ENCODE measurements around the gene DCLK1.
A peak's percentile ranks its signal among the peaks of the same experiment; 100 is the strongest.

DCLK1 gene
- 0 to 0.67 reads per million in 2 donors for total RNA-seq

DNA sequence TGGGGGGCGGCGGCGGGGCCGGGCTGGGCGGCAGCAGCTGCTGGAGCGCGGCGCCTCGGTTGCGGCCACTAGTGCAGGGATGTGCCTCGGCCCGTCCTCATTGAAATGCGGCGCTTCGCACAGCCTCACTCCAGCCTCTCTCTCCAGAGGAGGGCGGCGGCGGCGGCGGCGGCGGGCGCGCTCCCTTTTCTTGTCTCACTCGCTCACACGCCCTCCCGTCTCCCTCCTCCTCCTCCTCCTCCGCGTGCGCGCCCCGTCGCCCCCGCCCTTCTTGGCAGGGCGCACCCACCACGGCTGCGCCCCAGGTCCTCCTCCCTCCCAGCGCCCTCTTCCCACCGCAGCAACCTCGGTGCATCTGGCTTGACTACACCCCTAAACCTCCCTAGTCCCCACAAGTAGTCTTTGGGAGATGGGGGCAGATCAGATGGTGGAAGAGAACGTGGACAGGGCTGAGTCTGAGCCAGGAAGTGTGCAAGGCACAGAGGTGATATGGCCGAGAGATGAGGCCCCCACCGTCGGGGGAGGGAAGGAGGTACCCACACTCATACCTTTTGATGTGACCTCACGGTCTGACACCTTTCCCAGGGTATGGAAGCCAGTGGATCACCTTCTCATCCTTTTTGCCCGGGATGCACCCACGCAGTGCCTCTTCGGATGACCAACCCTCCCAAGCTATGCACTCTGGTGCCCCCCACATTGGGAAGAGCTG, at the start of gene DCLK1:
TSS of gene DCLK1 (minus strand) at position 161 of the 709 bp plus-strand sequence.
- peak in 1 of 5 experiments; percentile 9 for DNase-seq

DNA sequence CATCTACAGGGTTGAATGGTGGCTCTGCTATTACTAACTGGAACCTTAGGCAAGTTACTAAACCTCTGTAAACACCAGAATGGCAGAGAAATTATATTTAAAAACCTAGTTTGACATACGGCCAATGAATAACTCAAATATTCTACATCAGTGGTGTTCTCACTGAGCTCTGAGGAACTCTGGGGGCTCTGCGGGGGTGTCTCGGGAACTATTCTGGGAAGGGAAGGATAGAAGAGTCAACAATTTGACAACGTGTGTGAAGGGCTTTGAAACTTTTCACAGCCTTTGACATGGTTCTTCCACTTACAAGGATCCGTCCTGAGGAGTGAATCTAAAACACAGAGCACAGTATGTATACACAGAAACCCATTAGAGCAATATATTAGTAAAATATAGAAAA, 44.4 kb upstream of the DCLK1 start:
- no peak for DNase-seq

DNA sequence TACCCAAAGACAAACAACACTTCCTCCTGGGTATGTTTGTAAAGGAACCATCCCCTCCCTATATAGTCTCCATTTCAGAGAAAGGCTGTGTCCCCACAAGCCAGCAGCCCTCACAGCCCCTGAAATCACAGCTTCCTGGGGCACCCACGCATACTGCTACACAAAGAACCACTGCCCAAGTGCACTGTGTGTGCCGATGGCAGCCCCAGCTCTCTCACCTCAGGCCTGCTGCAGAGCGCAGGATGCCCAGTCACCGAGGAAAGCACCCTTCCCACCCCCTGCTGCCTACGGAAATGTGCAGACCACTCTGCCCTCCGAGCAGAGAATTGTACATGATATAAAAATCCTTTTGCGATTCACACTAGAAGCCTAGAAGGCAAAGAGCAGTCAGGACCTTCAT, 43.7 kb upstream of the DCLK1 start:
- no peak for DNase-seq

DNA sequence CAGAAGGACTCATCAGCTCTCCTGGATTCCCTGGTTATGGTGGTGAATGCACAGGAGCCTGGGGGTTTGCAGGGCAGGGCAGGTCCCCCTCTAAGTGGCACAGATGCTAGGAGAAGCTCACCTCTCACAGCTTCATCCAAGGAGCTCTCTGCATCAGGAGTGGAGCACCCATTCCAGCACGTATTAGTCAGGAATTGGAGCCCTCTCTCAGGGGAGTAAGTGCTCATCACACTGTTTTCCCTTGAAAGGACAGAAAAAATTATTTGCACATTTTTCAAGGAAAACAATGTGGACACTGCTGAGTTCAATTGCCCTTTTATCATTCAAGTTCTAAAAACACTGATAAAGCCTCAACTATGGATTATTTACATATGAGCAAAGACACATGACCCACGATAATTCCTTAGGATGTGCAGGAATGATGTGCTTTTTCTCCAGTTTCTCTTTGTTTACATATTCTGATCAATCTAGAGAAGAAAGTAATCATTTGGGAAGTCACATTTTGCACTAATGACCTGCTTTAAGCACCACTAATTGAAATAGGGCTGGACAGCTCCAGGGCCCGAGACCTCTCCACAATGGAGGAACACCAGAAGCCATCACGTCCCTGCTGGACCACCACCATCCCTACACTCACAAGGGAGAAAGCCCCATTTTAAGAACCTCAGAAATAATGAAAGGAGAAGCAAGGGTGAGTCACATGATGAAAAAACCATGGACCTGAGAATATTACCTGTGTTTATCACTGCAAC, 42.6 kb upstream of the DCLK1 start:
- no peak for DNase-seq

DNA sequence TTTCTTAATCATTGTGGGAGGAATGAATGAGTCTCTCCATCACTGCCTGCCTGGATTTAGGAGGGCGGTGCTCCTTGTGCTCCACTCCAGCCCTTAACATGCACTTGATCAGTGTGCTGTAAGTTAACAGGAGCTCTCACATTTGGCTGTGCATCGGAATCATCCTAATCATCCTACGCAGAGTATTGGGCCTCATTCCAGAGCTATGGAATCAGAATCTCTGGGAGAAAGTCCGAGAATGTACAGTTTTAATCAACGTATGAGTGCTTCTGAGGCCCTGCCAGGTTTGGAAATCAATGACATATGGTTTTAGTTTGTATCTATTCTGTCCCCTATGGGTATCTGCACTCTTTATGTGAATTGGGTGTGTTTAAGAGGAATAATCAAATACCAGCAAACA, 34.9 kb upstream of the DCLK1 start:
- no peak for DNase-seq

DNA sequence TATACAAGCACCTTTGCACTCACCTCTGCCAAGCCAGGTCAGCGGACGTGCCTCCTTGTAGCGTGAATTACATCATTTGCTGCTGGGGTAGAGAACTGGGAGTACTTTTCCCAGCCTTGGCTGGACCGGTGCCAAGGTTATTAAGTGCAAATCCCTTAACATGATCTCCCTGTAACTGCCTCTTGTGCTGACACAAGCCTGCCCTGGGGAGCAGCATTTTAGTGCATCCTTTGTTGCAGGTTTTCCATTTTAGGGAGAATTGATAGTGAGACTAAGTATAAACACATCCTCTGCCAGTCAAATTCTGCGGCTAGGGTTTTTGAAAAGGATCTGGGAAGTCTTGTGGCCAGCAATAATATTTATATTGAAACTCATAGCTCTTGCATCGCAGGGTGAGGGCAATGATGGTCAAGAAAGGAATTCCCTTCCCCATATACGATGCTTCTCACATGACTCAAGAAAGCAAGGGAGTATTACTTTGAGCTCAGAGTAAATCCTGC, 32.7 kb upstream of the DCLK1 start:
- DNase-seq: no peak

DNA sequence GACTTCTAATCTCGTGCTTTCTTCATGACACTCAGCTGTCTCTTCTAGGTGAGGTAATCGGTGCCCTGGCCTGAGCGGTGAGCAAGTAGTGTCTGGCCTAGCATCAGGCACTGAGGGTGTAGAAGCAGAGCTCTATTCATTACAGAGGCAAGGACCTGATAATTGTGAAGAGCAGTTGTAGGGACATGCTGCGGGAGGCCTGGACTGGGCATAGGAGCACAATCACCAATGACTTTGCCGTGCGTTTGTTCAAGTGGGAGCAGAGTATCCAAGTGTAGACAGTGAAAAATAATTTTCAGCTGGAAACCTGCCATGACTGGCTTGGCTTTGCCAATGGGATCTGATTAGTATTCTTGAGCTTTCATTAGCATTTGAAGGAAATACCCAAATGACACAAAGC, 32.1 kb upstream of the DCLK1 start:
- no peak for DNase-seq

DNA sequence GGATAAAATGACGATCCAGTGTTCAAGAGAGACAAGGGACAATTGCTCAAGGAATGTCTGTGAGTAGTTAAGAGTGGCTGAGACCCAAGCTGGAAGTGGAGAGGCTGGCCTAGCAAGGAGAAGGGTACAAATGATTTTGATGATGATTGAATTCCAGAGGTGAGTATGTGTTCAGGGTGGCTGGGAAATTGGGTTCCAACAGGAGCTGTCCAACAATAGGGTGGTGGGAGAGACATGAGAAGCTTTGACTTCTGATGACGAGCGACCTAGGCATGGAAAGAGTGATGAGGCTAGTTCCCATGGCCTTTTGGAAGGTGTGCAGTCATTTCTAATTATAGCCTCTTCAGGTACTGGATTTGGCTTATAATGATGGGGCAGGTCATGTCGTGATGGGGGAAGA, 29.1 kb upstream of the DCLK1 start:
- no peak for DNase-seq

DNA sequence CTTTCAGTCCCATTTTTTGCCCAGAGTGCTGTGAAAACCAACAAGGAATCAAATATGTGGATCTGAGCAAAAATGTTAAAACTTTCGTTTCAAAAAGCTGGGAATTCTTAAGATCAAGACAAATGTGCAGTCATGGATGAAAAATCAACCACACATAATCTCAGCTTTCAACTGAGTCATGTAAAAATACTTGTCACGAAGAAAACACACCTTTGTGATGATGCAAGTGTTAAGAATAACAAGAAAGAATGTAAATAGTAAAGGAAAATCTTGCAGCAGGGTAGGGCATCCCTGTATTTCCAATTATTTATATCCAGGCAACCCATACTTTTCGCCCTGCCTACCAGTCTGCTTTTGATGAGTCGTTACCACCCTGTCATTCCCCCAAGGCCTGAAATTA, 27.4 kb upstream of the DCLK1 start:
- no peak for DNase-seq

DNA sequence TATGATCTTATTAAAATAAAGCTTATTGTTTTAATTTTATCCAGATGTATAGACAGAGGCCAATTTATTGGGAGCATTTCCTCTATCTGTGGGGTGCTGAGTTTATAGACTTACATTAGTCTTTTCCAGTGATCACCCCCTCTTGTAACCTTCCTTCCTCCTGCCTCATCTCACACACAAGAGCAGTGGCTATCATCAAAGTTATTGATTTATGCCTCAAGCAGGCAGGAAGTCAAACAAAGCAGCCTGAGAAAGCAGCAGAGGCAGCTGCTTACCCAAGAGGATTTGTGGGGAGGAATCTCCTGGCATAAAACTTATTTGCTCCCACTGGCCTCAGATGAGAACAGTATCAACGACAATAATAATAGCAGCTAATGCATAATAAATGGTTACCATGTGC, 26.3 kb upstream of the DCLK1 start:
- no peak for DNase-seq

DNA sequence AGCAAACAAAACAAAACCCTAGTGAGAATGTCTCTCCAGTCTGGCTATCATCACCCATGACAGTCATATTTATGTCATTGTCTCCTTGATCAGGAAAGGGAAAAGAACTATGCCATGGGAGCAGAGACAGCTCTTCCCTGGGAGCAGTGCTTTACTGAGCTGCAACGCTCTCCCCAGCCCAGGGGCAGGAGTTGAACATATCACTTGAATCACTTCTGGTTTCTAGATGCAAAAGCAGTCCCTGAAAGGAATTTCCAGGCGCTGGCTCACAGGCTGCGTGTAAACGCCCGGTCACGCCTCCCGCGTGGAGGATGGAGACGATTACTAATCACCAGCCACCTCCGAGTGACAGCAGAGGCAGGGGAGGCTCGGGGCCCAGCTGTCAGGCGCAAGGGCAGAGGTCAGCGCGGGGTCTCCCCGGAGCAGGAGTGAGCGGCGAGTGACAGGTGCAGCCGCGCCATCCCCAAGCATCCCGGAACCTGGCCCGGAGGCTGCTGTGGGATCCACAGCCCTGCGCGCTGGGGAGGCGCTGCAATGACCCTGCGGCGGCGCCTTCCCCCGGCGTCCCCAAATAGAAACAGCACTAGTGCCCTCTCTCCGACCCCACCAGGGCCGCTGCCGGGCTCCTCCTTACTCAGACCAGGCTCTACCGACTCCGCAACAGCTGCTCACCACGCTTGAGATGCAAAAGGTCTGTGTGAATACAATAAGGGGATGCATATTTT, 23.5 kb upstream of the DCLK1 start:
- DNase-seq: no peak

DNA sequence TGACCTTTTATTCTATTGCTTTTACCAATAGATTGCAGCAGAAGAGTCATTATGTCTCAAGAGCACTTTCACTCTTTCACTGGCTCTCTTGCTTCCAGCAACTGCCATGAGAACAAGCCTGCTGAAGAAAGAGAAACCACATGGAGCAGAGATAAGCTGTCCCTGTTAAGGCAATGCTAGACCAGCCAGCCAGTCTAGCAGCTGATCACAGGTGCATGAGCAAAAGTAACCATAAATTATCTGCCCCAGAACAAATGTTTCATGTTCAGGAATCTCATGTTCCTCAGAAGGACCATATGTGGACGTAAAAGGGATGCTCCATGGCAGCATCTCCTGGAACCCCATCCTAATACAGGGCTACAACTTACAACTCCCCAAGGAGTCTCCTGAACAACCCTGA, 20.4 kb upstream of the DCLK1 start:
- no peak for DNase-seq

DNA sequence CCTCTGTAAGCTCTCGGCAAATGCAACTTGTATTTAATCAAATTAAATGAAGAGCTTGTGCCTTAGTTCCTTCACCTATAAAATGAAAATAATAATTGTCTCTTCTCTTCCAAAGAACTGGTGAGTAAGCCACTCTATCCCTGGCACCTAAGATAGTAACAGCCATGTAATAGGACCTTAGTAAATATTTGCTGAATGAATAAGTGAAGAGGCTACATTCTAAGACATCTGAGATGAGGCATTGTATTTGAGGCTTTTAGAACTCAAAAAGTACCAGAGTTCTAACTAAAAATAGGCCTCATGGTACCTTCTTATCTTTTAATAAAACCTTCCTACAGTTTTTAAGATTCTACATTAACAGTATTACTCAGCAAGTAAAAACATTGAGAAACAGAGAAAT, 17.3 kb upstream of the DCLK1 start:
- no peak for DNase-seq

DNA sequence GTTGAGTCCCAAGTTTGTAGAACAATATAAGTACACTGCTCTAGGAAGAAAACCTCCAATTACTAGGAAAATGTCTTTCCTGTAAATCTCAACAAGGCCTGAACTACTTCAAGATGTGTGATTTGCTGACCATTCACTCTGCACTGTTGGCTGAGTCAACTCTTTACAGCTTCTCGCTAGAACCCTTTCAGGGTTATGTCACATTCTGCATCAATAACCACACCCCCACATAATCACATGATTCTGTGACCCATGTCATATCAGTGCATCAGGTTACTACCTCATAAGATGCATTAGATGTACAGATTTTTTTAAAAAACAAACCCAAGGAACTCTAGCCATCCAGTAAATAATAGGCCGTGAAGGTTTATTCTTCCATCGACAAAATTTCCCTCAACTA, 16.1 kb upstream of the DCLK1 start:
- DNase-seq: no peak

DNA sequence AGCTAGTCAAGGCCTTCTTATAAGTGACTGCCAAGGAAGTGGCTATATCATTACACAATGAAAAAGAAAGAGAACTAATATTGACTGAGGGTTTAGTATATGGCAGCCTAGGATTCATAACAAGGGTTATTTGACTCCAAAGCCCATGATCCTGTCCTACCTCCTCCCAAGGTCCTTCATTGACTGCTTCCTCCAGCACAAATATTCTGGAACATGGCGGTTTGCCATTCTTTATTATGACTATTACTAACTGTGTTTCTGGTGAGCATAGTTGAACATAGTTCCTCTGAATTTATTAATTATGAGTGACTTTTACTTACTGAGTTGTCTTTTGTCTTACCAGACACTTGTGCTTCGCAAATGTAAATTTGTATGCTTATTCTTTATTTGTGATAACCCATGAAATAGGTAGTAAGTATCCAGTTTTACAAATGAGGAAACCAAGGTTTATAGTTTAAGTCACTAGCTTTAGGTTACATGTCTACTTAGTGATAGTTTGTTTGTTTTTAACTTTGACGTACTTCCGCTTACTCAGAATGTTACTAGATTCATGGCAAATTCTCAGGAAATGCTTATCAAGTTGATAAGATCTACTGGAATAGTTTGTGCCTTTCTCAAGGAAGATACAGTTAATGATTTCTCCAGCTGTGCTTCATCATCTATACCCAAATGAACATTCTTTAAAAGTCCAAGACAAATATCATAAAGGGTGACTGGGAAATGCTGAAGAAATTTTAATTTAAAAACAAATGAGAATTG, 15.5 kb upstream of the DCLK1 start:
- no peak for DNase-seq

DNA sequence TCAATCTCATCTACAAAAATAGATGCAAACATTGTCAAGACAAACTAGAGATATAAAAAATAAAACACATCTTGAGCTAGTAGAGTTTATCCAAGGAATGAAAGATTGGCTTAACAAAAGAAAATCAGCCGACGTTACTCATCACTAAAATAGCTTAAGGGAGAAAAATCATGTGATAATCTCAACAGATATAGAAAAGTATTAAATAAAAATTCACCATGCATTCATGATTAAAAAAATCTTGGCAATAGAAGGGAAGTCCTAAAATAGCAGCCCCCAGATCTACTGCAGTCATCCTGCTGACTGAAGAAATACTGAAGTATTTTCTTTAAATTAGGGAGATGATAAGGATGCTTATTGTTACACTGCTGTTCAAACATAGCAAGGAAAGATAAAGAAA, 12.6 kb upstream of the DCLK1 start:
- no peak for DNase-seq

DNA sequence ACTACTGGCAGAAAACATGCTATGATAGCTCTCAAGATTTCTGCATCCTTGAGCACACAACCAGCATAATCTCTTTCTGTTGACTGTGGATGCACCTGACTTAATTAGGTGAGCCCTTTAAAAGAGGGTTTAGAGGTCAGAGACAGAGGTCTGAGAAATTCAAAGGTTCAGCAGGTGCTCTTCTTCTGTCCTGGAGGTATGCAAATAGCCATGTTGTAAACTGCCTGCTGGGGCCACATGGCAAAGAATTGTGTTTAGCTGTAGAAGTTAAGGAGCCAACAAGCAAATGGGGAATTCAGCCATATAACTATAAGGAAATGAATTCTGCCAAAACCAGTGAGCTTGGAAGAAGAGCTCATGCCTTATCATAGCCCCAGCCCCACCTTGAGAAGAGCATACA, 11.6 kb upstream of the DCLK1 start:
- DNase-seq: no peak

DNA sequence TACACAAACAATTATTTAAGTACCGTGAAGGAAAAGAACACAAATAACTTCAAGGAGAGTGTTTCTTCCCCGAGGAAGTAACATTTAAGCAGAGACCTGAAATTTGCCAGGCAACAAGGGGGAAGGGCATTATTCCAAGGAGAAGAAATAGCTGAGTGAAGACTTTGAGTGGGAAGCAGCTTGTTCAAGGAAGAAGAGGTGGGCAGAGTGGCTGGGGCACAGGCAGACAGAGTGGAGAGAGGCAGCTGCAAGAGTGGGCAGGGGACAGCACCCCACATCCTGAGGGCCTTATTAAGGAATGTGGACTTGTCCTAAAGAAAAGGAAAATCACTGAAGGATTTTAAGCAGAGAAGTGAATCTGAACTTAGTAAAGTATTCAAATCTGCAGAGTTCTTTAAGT, 4.7 kb upstream of the DCLK1 start:
- no peak for DNase-seq

DNA sequence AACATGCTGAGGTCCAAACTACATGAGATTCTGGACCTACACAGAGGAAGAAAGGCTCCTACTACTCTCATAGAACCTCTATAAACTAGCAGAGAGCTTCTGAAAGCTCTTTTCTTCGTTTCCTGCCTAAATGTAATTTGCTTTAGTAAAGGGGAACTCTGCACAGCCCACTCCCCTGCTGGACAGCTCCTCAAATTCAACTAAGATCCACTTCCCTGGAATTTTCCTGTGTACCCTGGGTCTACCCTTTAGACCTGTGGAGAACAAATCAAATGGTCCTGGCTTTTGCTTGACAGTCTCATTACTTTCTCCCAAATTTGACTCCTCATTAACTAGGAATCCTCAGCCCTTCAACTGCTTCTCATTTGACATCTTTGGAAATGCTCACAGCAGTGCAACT, 3.5 kb upstream of the DCLK1 start:
- no peak for DNase-seq

DNA sequence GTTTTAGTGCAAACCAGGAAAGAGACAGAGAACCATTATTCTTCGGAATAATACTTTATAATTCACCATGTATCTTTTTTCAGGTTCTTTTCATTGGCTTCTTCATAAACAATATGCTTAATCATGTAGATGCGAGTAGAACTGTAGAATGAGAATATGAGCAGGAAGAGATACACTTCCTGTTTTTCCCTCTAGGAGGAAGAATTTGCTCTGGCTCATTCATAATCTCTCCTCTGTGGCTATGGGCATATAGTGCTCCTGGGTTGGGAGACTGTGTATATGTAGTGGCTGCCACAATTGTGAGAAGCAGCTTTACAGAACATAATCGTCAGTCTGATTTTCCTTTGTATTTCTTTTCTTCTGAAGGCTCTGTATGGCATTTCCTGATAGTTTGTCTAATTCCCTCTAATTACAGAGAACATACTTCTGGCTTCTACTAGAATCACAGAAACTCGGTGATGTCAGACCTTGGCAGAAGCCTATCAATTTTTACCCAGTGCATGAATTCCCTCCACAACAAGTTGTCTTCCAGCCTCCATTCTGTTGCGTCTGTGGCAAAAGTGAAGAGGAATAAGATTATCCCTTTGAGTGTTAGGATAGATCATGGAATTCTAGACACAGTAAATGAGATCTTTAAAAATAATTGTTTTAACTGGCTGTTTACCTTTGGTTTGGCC, 2.9 kb upstream of the DCLK1 start:
- DNase-seq: no peak

DNA sequence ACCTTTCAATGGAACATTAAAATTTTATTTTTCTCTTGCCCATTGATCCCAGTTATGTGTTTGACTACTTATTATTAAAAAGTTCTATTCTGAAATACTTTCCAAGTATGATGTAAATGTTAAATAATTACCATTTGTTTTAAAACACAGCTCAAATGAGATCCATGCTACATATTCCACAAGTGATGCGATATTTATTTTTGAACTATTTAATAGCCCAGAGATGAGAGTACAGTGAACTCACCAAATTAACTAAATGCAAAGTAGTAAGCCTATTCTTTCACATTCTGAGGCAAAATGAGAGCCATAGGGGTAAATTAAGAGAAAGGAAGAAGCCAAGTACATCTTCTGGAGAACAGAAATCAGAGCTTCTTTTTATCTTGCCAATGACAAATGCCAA, 1.2 kb upstream of the DCLK1 start:
- no peak for DNase-seq

DNA sequence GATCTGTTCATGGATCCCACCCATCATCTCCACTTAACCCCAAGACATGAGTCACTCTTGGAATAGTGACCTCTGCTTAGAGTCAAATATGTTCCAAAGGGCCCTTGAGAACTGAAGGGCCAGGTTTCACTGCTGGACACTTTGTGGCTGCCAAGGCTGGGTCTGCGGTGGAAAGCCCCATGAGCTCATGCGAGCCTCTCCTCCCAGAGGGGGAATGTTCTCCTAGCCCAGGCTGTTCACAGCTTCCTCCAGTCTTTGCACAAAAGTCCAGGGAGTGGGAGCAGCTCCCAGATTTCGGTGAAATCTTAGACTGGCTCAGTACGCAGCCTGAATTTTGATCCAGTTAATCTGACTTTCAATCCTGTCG, 732 bp upstream of the DCLK1 start:
- DNase-seq: no peak

Measured in T-helper 2 cell (primary cell).